Stimulated activated CD4-positive, alpha-beta T cell treated with anti-CD3 and anti-CD28 coated beads, Interleukin-12 subunit alpha, Interleukin-12 subunit beta, amount 100 ng/mL, for 48 hours (primary cell): ENCODE data around the gene ZNF729.
"Not testable (repeated sequence)": the region's sequence is repeated elsewhere in the genome, so short reads cannot be mapped to it uniquely, and the experiment has no call there.

Source experiments
- DNase-seq, 3 donors: peaks; one replicate each; pipeline ENCODE4 v3.0.0-alpha.2; 2020; ENCODE audit warnings: low read depth in 2 of 3, low spot score in 1 of 3

ZNF729 gene

GRCh38 chr19:22286151-22286810 lies at the start of gene ZNF729:
TSS of gene ZNF729 (plus strand) at chr19:22286441. CDS start at chr19:22286526, 85 bp downstream.
- DNase-seq, result no peak

GRCh38 chr19:22256856-22257255 lies 29.4 kb upstream of the ZNF729 start:
- DNase-seq, result no peak

DNA sequence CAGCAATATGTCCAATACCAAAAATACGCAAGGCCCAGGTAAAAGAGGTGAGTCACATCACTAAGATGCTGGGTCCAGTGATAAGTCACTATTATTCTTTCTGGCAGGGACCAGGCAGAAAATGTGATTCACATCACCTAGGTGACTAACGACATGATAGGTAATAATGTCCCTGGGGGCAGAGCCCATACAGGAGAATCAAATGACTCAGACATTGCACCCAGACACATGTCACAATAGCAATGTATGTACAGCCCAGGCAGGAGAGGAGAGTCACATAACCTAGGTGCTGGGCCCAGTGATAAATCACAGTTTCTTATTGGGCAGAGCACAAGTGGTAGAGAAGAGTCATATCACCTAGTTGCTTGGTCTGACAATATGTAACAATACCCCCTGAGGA lies 28.9 kb upstream of the ZNF729 start:
- no peak for DNase-seq

DNA sequence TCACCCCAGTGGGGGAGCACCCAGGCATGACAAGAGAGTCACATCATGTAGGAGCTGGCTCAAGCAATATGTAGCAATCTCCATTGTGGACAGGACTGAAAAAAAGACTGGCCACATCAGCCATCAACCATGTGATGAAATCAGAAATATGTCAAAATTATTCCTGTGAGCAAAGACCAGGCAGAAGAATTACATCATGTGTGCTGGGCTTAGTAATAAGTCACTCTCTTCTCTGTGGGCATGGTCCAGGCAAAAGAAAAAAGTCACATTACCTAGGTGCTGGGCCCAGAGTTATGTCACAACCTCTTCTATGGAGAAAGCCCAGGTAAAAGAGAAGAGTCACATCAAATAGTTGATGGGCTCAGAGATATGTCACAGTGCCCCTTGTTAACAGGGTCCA lies 28.3 kb upstream of the ZNF729 start:
- DNase-seq, result no peak

GRCh38 chr19:22260499-22260898 lies 25.7 kb upstream of the ZNF729 start:
- no peak for DNase-seq

DNA sequence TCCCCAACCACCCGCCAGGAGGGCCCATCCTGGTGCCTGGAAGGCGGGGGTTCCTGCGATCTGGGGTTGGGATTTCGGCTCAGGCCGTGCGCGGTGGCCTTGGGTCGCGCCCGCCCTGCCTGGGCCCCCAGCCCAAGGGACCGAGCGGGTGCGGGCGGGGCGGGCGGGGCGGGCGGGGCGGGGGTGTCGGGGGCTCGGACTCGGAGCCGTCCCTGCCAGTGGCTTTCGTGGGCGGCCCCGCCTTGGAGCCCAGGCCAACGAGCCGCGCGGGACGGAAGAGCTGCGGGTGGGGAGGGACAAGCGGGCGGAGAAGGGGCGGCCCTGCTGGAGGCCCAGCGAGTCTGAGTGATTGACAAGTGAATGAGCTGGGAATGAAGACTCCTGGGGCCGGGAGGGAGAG lies 24.6 kb upstream of the ZNF729 start:
- no peak for DNase-seq

DNA sequence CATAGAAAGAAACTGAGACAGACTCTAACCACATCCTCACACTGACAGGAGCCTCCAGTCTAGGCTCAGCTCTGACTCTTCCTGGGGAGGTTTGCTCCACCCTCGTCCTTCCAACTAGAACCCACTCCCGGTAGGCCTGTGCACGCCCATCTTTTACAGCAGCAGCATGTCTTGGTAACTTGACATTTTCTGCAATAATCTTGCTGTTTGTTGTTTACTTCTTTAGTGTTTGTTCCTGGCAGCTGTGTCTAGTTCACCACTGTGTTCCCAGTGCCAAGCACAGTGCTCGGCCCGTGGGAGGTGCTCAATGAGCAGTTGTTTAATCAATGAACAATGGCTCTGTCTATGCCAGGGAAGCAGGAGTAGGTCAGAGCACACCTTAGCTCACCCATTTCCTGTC lies 23.1 kb upstream of the ZNF729 start:
- no peak for DNase-seq

- not testable (repeated sequence) for DNase-seq
These were observed 35.3 kb downstream of the ZNF729 start for GRCh38 chr19:22321554-22321953.

DNA sequence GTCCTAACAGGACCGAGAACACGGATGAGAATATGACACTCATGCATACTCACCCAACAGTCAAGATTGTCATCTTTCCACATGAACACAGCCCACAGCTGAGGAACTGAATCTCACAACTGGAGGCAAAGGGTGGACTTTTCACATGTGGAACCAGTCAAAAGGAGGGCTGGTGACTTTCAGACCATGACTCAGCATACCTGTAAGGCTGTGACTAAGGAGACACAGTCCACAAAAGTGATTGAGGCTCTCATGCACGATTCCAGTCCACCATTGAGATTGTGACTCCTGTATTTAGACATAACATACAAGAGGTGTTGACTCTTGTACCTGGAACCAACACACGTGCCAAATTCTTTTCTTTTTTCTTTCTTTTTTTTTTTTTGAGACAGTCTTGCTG lies 40.0 kb downstream of the ZNF729 start:
- DNase-seq, result no peak

DNA sequence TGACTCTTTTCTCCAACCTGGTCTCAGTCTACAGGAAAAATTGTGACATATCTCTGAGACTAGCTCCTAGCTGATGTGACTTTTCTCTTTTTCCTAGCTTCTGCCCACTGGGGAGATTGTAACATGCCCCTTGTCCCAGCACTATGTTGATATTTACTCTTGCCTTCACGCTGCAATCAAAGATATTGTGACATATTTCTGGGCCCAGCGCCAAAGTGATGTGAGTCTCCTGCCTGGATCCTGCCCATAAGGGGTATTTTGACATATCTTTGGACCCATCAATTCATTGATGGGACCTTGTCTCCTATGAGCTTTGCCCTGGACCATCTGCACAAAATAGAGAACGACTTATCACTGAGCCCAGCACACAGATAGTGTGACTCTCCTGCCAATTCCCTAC lies 41.1 kb downstream of the ZNF729 start:
- DNase-seq, result no peak

- DNase-seq, result no peak
These were observed 45.3 kb downstream of the ZNF729 start for GRCh38 chr19:22331521-22331920.

DNA sequence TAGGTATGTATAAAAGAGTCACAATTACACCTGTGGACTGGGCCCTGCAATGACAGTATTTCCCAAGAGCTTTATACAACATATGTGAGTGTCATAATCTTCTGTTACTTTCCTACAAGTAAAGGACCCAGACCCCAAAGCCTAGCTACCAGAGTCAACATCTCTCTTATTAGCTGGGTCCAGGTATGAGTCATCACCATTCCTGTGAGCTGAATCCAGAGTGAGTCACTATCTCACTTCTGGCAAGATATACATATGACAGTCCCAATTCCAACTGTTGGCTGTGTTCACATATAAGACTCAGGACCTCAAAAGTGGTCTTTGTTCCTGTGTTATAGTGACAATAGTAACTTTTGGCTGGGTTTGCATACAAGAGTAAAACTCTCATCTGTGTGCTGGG lies 46.7 kb downstream of the ZNF729 start:
- DNase-seq, result no peak

- DNase-seq, result no peak
These were observed 49.5 kb downstream of the ZNF729 start for GRCh38 chr19:22335716-22336115.

DNA sequence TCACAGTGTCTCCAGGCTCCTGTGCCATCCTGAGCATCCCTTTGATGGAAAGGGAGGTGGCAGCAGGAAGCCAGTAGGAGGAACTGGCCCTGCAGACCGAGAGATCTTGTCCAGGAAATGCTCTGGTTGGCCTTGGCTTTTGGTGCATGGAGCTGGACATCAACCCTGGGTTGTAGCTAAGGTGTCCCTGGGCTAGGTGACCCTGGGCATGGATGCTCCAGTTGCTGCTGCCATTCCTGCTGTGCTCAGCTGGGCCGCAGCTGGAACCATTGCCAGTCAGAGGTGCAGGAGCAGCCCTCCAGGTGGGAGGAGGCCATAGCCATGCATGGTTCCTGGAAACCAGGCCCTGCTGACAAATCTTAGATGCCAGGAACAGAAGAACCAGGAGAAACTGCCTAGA lies 68.4 kb downstream of the ZNF729 start:
- DNase-seq, result no peak
